Nephron progenitor cell (in vitro differentiated cells): Measurements from ENCODE around the gene CTDP1.
A peak's percentile ranks its signal among the peaks of the same experiment; 100 is the strongest.

Experiments
- DNase-seq: peaks from one replicate; pipeline ENCODE4 v3.0.0; 2021
- H3K27ac Mint-ChIP-seq: 2 replicates; pipeline ENCODE4 v1.8.0; 2021; ENCODE audit warnings: mild to moderate bottlenecking, moderate library complexity, mixed read lengths
- H3K27me3 Mint-ChIP-seq: 2 replicates; pipeline ENCODE4 v1.8.0; 2021; ENCODE audit warnings: mild to moderate bottlenecking, low read depth, mixed read lengths; ENCODE audit not compliant: poor library complexity
- H3K36me3 Mint-ChIP-seq: 2 replicates; pipeline ENCODE4 v1.8.0; 2021; ENCODE audit warnings: low read depth, mixed read lengths
- H3K4me1 Mint-ChIP-seq: 2 replicates; pipeline ENCODE4 v1.8.0; 2021; ENCODE audit warnings: mixed read lengths
- H3K4me3 Mint-ChIP-seq: 2 replicates; pipeline ENCODE4 v1.8.0; 2021; ENCODE audit warnings: mild to moderate bottlenecking, moderate library complexity, mixed read lengths
- H3K9me3 Mint-ChIP-seq: 2 replicates; pipeline ENCODE4 v1.8.0; 2021; ENCODE audit warnings: mild to moderate bottlenecking, moderate library complexity, mixed read lengths
- TF ChIP-seq, protein P1 (sequence below): fragments of 200-600 bp; sonication (generic); IDR thresholded peaks from 2 replicates; pipeline ENCODE4 v1.5.0; 2021; ENCODE audit warnings: antibody characterized with exemption

Gene CTDP1

DNA sequence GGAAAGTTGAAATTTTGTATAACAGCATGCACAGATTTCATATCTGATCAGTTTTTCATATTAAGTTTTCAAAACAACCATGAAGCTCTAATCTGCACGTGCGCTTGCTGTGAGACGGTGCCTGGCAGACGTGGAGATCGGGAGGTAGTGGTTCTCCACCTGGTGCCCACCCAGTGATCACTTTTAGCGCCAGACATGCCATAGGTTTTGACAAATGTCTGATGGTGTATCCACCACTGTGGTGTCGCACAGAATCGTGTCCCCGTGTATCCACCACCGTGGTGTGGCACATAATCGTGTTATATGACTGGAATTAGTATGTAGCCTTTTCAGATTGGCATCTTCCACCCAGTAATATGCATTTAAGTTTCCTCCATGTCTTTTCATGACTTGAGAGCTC lies 77.2 kb downstream of the CTDP1 start:
- Mint-ChIP-seq H3K36me3 (peaks cover 38% of the 10 kb centered on the region), H3K27ac (no peak overlapping the region), H3K27me3 (peaks cover 9% of the 10 kb centered on the region), H3K4me3 (no peak overlapping the region), H3K4me1 (no peaks in the 10 kb centered on the region), H3K9me3 (peaks cover 39% of the 10 kb centered on the region)
- TF ChIP-seq, protein P1, sequence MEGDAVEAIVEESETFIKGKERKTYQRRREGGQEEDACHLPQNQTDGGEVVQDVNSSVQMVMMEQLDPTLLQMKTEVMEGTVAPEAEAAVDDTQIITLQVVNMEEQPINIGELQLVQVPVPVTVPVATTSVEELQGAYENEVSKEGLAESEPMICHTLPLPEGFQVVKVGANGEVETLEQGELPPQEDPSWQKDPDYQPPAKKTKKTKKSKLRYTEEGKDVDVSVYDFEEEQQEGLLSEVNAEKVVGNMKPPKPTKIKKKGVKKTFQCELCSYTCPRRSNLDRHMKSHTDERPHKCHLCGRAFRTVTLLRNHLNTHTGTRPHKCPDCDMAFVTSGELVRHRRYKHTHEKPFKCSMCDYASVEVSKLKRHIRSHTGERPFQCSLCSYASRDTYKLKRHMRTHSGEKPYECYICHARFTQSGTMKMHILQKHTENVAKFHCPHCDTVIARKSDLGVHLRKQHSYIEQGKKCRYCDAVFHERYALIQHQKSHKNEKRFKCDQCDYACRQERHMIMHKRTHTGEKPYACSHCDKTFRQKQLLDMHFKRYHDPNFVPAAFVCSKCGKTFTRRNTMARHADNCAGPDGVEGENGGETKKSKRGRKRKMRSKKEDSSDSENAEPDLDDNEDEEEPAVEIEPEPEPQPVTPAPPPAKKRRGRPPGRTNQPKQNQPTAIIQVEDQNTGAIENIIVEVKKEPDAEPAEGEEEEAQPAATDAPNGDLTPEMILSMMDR: no peak
- DNase-seq: no peak

- peaks cover 58% of the 10 kb centered on the region for H3K9me3 Mint-ChIP-seq
- H3K4me1 Mint-ChIP-seq: no peaks in the 10 kb centered on the region
- no peak overlapping the region for H3K4me3 Mint-ChIP-seq
- peaks cover 30% of the 10 kb centered on the region for H3K36me3 Mint-ChIP-seq
- H3K27ac Mint-ChIP-seq: no peak overlapping the region
- H3K27me3 Mint-ChIP-seq: peaks cover 19% of the 10 kb centered on the region
- TF ChIP-seq, protein P1: no peak
- DNase-seq: no peak
These were observed 80.7 kb downstream of the CTDP1 start for GRCh38 chr18:79760348-79760747.

DNA sequence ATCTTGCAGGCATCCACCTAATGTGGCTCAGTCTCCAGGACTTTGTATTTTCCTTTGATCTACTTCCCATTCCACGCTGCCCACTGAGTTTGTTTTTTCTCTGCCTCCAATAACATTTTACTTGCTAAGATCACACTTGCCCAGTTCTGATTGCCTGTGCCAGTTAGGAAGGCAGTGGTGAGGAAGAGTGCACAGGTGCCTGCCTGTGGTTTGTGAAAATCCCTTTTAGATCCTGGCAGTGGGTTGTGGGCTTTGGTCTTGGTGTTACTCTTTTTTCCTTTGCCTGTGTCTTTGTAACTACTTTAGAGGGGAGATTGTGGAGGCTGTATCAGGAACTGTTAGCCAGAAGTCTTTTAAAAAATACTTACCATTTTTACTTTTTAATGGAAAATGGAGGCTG lies 81.3 kb downstream of the CTDP1 start:
- H3K27me3 Mint-ChIP-seq: peaks cover 19% of the 10 kb centered on the region
- no peak overlapping the region for H3K27ac Mint-ChIP-seq
- H3K4me3 Mint-ChIP-seq: no peak overlapping the region
- H3K4me1 Mint-ChIP-seq: no peaks in the 10 kb centered on the region
- DNase-seq: no peak
- TF ChIP-seq, protein P1: no peak
- H3K9me3 Mint-ChIP-seq: peaks cover 62% of the 10 kb centered on the region
- peaks cover 27% of the 10 kb centered on the region for H3K36me3 Mint-ChIP-seq

- DNase-seq: no peak
- H3K27me3 Mint-ChIP-seq: peaks cover 24% of the 10 kb centered on the region
- peaks cover 17% of the 10 kb centered on the region for H3K36me3 Mint-ChIP-seq
- no peaks in the 10 kb centered on the region for H3K4me1 Mint-ChIP-seq
- H3K4me3 Mint-ChIP-seq: no peak overlapping the region
- H3K27ac Mint-ChIP-seq: peak overlapping the region; percentile 32
- TF ChIP-seq, protein P1: no peak
- peaks cover 75% of the 10 kb centered on the region for H3K9me3 Mint-ChIP-seq
These were observed 83.8 kb downstream of the CTDP1 start for GRCh38 chr18:79763407-79763806.

GRCh38 chr18:79764131-79764530 lies 84.5 kb downstream of the CTDP1 start:
- H3K36me3 Mint-ChIP-seq: peaks cover 13% of the 10 kb centered on the region
- peaks cover 24% of the 10 kb centered on the region for H3K27me3 Mint-ChIP-seq
- no peak overlapping the region for H3K27ac Mint-ChIP-seq
- H3K4me3 Mint-ChIP-seq: no peak overlapping the region
- peaks cover 78% of the 10 kb centered on the region for H3K9me3 Mint-ChIP-seq
- H3K4me1 Mint-ChIP-seq: no peaks in the 10 kb centered on the region
- DNase-seq: no peak
- TF ChIP-seq, protein P1: no peak

DNA sequence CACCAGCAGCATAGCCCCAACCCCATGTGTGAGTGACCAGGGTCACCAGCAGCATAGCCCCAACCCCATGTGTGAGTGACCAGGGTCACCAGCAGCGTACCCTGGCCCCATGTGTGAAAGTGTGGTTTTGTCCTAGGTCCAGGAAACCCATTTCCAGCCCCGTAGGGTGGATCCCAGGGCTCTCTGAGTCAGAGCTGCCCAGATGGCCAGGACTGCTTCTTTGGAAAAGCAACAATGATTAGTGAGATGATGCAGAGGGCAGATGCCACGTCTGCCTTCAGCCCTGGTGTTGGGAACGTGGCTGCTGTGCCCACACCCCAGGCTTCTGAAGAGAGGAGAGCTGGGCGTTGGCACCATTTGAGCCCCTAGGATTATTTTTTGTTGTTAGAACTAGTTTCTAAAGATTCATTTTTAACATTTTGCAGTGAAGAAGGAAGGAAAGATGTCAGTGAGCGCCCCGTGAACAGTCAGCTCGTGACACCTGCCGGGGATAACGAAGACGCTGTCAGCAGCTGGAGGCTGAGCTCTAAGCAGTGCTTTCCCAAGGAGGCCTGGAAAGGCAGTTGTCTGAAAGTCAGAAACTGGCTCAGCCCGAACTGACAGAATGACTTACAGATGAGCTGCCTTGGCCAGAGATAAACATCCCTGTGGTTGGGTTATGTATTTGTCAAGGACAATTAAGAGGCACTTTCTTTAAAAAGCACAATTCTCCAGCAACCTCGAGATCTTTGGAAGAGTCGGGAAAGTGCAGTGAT lies 86.1 kb downstream of the CTDP1 start:
- no peak overlapping the region for H3K27ac Mint-ChIP-seq
- H3K36me3 Mint-ChIP-seq: peaks cover 4% of the 10 kb centered on the region
- DNase-seq: no peak
- no peak overlapping the region for H3K4me3 Mint-ChIP-seq
- TF ChIP-seq, protein P1: no peak
- H3K9me3 Mint-ChIP-seq: peaks cover 74% of the 10 kb centered on the region
- no peaks in the 10 kb centered on the region for H3K4me1 Mint-ChIP-seq
- peaks cover 25% of the 10 kb centered on the region for H3K27me3 Mint-ChIP-seq
